ENCODE results near the gene MTFR2. TPM values are rescaled to one million over a fixed set of nuclear protein-coding genes. Genes with fewer than 3 reads are reported as not detected.

MTFR2 gene
- total and polyA plus RNA-seq, 2 of the 13 experiments (the other 11 are each of a cell fraction or from before 2014, with no cell fraction given) = 6.7 to 10.7 TPM

- TF ChIP-seq PHF8 (CRISPR knock-in tag; IDR thresholded peaks at IDR 0.05) (peak; percentile 69), IKZF4 (CRISPR knock-in tag; IDR thresholded peaks at IDR 0.05; ENCODE audit: borderline replicate concordance, low read depth, not compliant biosample characterization) (no peak), SMAD1 (CRISPR knock-in tag; IDR thresholded peaks at IDR 0.05; ENCODE audit: borderline replicate concordance, low read depth) (peak; percentile 83; the same call in 1 of the 2 replicates), ZNF160 (CRISPR knock-in tag; IDR thresholded peaks at IDR 0.05) (0 out of 2 replicates have a peak, but pooled peaks have one; percentile 13), ZNF276 (CRISPR knock-in tag; IDR thresholded peaks at IDR 0.05; ENCODE audit: low read depth) (peak; percentile 37; the same call in 1 of the 2 replicates), POLR2AphosphoS5 (IDR thresholded peaks at IDR 0.05; ENCODE audit: low read depth, low read length) (peak; percentile 93), PRMT3 (CRISPR knock-in tag; IDR thresholded peaks at IDR 0.05; ENCODE audit: borderline replicate concordance, low read depth) (0 out of 2 replicates have a peak, but pooled peaks have one; percentile 77), GABPB1 (CRISPR knock-in tag; IDR thresholded peaks at IDR 0.05) (peak; percentile 92), TBX2 (CRISPR knock-in tag; IDR thresholded peaks at IDR 0.05; ENCODE audit: borderline replicate concordance) (peak; percentile 72), RBFOX2 (IDR thresholded peaks at IDR 0.05; ENCODE audit: low read depth, low read length) (peak; percentile 51), ZNF513 (CRISPR knock-in tag; conservative IDR thresholded peaks at IDR 0.05) (no peak), KAT8 (CRISPR knock-in tag; IDR thresholded peaks at IDR 0.05) (peak; percentile 97), GLMP (CRISPR knock-in tag; IDR thresholded peaks at IDR 0.05; ENCODE audit: borderline replicate concordance) (no peak), TIGD3 (CRISPR knock-in tag; IDR thresholded peaks at IDR 0.05; ENCODE audit: borderline replicate concordance) (no peak), MAFK (conservative IDR thresholded peaks at IDR 0.05 in 1 of 2, IDR thresholded peaks at IDR 0.05 in 1 of 2; ENCODE audit: low read length in 2 of 2) (0 out of 4 replicates have a peak, but pooled peaks of 1 of the 2 experiments have one; percentile 6), ZNF496 (CRISPR knock-in tag; IDR thresholded peaks at IDR 0.05; ENCODE audit: insufficient replicate concordance) (no peak), ZNF343 (CRISPR knock-in tag; IDR thresholded peaks at IDR 0.05) (peak; percentile 46; the same call in 1 of the 2 replicates), ZNF281 (CRISPR knock-in tag; IDR thresholded peaks at IDR 0.05; ENCODE audit: borderline replicate concordance) (peak; percentile 16; the same call in 1 of the 2 replicates)
Measured at GRCh38 chr6:136249811-136250685, at the start of gene MTFR2 (continued).

Data from HepG2 (cell line).